ENCODE data around the gene RRBP1.

DNA sequence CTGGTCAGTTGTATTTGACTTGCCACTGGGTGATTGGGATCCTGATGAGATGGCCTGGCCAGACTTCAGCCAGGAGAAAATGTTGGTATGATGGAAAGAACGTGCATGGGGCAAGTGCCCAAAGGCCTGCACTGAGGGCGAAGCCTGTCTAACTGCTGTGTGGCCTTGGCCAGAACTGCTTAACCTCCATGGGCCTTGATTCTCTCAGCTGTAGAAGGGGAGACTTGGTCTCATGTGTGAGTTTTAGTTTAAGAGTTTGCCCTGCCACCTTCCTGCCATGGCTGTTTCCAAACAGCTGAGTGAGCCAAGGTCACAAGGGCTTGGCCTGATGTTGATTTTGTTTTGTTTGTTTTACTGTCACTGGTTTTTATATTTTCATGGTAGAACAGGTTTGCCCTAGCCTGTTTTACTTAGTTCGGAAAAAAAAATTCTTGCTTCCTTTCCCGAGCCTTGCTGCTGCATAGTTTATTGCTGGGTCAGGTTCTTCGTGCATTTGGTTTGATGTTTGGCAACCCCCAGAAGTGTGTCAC, 76.8 kb downstream of the RRBP1 start:
- TF ChIP-seq POLR2A (IDR thresholded peaks at IDR 0.05) = no peak
- TF ChIP-seq, protein P1, sequence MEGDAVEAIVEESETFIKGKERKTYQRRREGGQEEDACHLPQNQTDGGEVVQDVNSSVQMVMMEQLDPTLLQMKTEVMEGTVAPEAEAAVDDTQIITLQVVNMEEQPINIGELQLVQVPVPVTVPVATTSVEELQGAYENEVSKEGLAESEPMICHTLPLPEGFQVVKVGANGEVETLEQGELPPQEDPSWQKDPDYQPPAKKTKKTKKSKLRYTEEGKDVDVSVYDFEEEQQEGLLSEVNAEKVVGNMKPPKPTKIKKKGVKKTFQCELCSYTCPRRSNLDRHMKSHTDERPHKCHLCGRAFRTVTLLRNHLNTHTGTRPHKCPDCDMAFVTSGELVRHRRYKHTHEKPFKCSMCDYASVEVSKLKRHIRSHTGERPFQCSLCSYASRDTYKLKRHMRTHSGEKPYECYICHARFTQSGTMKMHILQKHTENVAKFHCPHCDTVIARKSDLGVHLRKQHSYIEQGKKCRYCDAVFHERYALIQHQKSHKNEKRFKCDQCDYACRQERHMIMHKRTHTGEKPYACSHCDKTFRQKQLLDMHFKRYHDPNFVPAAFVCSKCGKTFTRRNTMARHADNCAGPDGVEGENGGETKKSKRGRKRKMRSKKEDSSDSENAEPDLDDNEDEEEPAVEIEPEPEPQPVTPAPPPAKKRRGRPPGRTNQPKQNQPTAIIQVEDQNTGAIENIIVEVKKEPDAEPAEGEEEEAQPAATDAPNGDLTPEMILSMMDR (IDR thresholded peaks at IDR 0.05) = no peak

All from lower leg skin (tissue), 3 donors.